Measurements from ENCODE around the gene STIMATE. TPM values are rescaled to one million over a fixed set of nuclear protein-coding genes. Genes with fewer than 3 reads are reported as not detected.

Gene STIMATE
- polyA plus RNA-seq, 3 donors: 8.9 to 49.9 (median 11.7) TPM

- peak; percentile 76 for TF ChIP-seq CTCF (IDR thresholded peaks at IDR 0.05)
- H3K27ac ChIP-seq (ENCODE audit: low read depth in 1 of 2, low read length in 2 of 2): no peak overlapping the region
- H3K4me1 ChIP-seq (ENCODE audit: control insufficient read depth in 1 of 2, insufficient read depth in 2 of 2, low read length in 2 of 2): peaks cover 33 to 36% of the 10 kb centered on the region in 2 donors
- peaks cover 59 to 82% of the 10 kb centered on the region in 2 donors for H3K36me3 ChIP-seq (replicated peaks in 1 of 2; ENCODE audit: control insufficient read depth in 1 of 2, insufficient read depth in 2 of 2, low read length in 2 of 2)
- H4K20me1 ChIP-seq (ENCODE audit: insufficient read depth, low read length): no peaks in the 10 kb centered on the region
- Mint-ChIP-seq H3K36me3 (peaks cover 75 to 87% of the 10 kb centered on the region in 2 donors), H3K27me3 (ENCODE audit: low read depth in 3 of 3) (peaks cover 0 to 2% (median 0%) of the 10 kb centered on the region in 3 donors), H3K4me1 (peaks cover 39% of the 10 kb centered on the region), H3K9me3 (peaks cover 0 to 1% (median 0%) of the 10 kb centered on the region in 7 donors), H3K27ac (no peak overlapping the region), H3K4me3 (no peak overlapping the region)
- H3K9ac ChIP-seq (ENCODE audit: insufficient read depth, low read length, poor library complexity, severe bottlenecking): no peak overlapping the region
- no peak for DNase-seq
- H3K4me2 ChIP-seq (replicated peaks; ENCODE audit: extremely low read depth, low read length, poor library complexity, severe bottlenecking): no peak overlapping the region
- H3K27me3 ChIP-seq (ENCODE audit: control insufficient read depth in 2 of 2, insufficient read depth in 2 of 2, low read length in 2 of 2): no peaks in the 10 kb centered on the region
- H3K9me3 ChIP-seq (replicated peaks in 1 of 2; ENCODE audit: control insufficient read depth in 1 of 2, insufficient read depth in 1 of 2, low read length in 2 of 2): no peaks in the 10 kb centered on the region
- H3K4me3 ChIP-seq (replicated peaks in 1 of 3; ENCODE audit: low read depth in 2 of 3, low read length in 3 of 3): no peak overlapping the region
- intact Hi-C loops (cut with micrococcal nuclease): loop anchor here in 1 of 2 donors (10.0 kb wide), 1 partner anchor 229 kb away; no protein-coding TSS in a partner anchor
- H2AFZ ChIP-seq (ENCODE audit: insufficient read depth, low read depth, low read length, poor library complexity, severe bottlenecking): no peak overlapping the region
- 83% methylated on average over 1 of the region's 7 CpGs for WGBS (ENCODE audit: insufficient coverage)
- H3K79me2 ChIP-seq (ENCODE audit: insufficient read depth, low read length): no peaks in the 10 kb centered on the region
Observed at GRCh38 chr3:52845691-52846431, 51.5 kb downstream of the STIMATE start.

- H3K79me2 ChIP-seq (ENCODE audit: insufficient read depth, low read length): no peaks in the 10 kb centered on the region
- H4K20me1 ChIP-seq (ENCODE audit: insufficient read depth, low read length): no peaks in the 10 kb centered on the region
- no peaks in the 10 kb centered on the region for H3K9me3 ChIP-seq (replicated peaks in 1 of 2; ENCODE audit: control insufficient read depth in 1 of 2, insufficient read depth in 1 of 2, low read length in 2 of 2)
- 17% methylated on average over 2 of the region's 6 CpGs for WGBS (ENCODE audit: insufficient coverage)
- H3K4me2 ChIP-seq (replicated peaks; ENCODE audit: extremely low read depth, low read length, poor library complexity, severe bottlenecking): no peak overlapping the region
- TF ChIP-seq CTCF (IDR thresholded peaks at IDR 0.05): no peak
- H3K4me3 ChIP-seq (replicated peaks in 1 of 3; ENCODE audit: low read depth in 2 of 3, low read length in 3 of 3): no peak overlapping the region
- H3K27ac Mint-ChIP-seq: no peak overlapping the region
- DNase-seq: no peak
- peaks cover 39% of the 10 kb centered on the region for H3K4me1 Mint-ChIP-seq
- no peak overlapping the region for H3K9ac ChIP-seq (ENCODE audit: insufficient read depth, low read length, poor library complexity, severe bottlenecking)
- no peak overlapping the region for H3K27ac ChIP-seq (ENCODE audit: low read depth in 1 of 2, low read length in 2 of 2)
- H3K36me3 Mint-ChIP-seq: peaks cover 75 to 87% of the 10 kb centered on the region in 2 donors
- peaks cover 0 to 2% (median 0%) of the 10 kb centered on the region in 3 donors for H3K27me3 Mint-ChIP-seq (ENCODE audit: low read depth in 3 of 3)
- intact Hi-C loops (cut with micrococcal nuclease): loop anchor here in 1 of 2 donors (10.0 kb wide), 1 partner anchor 230 kb away; no protein-coding TSS in a partner anchor
- peaks cover 33 to 36% of the 10 kb centered on the region in 2 donors for H3K4me1 ChIP-seq (ENCODE audit: control insufficient read depth in 1 of 2, insufficient read depth in 2 of 2, low read length in 2 of 2)
- H3K27me3 ChIP-seq (ENCODE audit: control insufficient read depth in 2 of 2, insufficient read depth in 2 of 2, low read length in 2 of 2): no peaks in the 10 kb centered on the region
- peaks cover 62 to 83% of the 10 kb centered on the region in 2 donors for H3K36me3 ChIP-seq (replicated peaks in 1 of 2; ENCODE audit: control insufficient read depth in 1 of 2, insufficient read depth in 2 of 2, low read length in 2 of 2)
- H3K9me3 Mint-ChIP-seq: peaks cover 0 to 2% (median 0%) of the 10 kb centered on the region in 7 donors
- H3K4me3 Mint-ChIP-seq: no peak overlapping the region
- no peak overlapping the region for H2AFZ ChIP-seq (ENCODE audit: insufficient read depth, low read depth, low read length, poor library complexity, severe bottlenecking)
Observed at GRCh38 chr3:52845157-52845556, 52.2 kb downstream of the STIMATE start.
